ENCODE data around the gene TALDO1.
A peak's percentile ranks its signal among the peaks of the same experiment; 100 is the strongest.

The TALDO1 gene

DNA sequence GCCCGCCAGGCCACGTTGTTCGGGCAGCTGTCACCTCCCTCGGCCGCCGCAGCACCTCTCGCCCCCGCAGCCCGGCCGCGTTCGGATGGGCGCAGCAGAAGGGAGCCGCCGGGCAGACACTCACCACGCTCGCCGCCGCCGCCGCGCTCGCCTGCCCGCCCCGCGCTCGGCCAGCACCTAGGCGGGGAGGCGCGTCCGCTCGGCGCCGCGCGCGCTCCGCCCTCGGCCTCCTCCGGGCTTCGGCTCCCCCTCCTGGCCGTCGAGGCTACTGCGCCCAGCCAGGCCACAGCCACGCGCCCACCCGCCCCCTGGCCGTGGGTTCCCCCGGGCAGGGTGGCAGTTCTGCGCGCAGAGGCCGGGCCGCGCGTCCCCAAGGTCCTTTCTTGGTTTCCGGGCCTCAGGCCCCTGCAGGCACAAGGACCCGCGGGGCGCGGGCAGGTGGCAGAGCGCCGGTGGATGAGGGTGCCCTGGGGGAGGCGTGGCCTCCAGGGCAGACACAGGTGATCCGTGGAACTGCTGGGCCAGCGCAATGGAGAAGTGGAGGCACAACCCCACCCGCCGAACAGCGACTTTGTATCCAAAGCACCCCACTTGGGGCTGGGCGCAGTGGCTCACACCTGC, 50.9 kb downstream of the TALDO1 start, which contains the start of gene SLC25A22:
Gene SLC25A22, minus strand, starts transcription at position 189 of the 621 bp plus-strand sequence. CDS start 3,275 bp downstream, outside the sequence.
- DNase-seq (ENCODE audit: low read depth in 1 of 2, low spot score in 1 of 2) = peak; percentile 72 to 80

DNA sequence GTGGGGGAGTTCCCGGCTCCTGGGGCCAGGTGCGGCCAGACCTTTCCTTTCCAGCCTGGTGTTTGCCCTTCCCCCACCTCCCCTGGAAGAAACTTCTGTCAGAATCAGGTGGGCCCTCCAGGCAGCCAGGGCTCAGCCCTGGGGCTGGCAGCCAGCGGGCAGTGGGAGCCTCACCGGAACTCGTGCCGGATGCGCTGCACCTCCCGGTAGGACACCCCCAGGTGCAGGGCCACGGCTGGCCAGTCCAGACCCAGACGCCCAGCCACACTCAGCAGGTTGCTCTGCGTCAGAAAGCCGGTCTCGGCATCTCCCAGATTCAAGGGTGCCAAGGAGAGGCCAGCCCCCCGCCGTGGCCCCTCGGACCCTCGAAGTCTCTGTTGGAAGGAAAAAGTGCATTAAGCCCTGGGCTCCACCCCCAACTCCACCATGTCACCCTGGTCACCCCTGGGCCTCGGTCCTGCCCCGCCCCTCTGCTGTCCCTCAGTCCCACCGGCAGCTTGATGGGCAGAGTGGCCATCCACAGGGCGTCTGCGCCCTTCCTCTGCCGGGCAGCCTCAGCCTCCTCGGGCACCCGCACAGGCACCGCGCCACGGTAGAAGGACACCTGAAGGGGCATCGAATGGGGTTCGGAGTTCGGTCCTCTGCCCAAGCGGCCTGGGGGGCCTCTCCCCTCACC, 52.5 kb downstream of the TALDO1 start:
- DNase-seq (ENCODE audit: low read depth in 1 of 2, low spot score in 1 of 2) = no peak

DNA sequence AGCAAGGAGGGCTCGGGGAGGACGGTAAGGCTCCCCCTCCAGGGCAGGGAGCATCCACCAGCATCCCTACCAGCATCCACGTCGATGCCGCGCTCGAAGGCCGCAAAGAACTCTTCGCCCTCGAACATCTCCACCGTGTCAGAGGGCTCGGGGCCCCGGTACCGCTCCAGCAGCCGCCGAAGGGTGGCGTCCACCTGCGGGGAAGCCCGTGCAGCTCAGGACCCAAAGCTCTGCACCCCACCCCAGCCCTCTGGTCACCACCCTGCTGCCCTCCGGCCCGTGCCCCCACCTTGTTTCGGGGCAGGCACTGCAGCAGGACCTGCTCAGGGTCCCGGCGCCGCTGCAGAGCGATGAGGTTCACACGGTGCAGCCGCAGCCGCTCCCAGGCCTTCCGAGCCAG, 53.2 kb downstream of the TALDO1 start:
- DNase-seq (ENCODE audit: low read depth in 1 of 2, low spot score in 1 of 2) = no peak

DNA sequence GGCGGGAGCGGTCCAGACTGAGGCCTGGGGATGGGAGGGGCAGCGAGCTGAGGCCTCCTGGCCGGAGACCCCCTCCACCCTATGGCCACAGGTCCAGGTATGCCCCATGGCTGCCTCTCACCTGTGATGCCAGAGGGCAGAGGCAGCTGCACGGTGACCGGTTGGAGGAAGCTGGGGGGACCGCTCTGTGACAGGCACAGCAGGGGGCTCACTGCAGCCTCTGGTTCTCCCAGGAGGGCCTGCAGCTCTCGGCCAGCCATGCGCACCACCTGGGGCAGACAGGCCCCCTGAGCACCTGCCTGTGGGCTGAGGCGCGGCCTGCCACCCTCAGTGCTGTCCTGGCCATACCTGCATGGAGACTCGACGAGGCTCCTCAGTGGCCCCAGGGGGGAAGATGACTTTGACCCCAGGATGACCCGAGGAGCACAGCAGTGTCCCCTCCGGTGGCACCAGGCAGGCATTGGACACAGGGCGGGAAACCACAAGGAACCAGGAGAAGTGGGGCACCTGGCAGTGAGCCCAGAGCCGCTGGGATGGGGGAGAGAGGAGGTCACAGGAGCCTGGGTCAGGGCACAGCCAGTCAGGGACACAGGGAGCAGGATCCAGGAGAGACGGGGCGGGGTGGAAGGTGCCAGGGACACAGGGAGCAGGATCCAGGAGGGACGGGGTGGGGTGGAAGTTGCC, 54.0 kb downstream of the TALDO1 start:
- no peak for DNase-seq (ENCODE audit: low read depth in 1 of 2, low spot score in 1 of 2)

DNA sequence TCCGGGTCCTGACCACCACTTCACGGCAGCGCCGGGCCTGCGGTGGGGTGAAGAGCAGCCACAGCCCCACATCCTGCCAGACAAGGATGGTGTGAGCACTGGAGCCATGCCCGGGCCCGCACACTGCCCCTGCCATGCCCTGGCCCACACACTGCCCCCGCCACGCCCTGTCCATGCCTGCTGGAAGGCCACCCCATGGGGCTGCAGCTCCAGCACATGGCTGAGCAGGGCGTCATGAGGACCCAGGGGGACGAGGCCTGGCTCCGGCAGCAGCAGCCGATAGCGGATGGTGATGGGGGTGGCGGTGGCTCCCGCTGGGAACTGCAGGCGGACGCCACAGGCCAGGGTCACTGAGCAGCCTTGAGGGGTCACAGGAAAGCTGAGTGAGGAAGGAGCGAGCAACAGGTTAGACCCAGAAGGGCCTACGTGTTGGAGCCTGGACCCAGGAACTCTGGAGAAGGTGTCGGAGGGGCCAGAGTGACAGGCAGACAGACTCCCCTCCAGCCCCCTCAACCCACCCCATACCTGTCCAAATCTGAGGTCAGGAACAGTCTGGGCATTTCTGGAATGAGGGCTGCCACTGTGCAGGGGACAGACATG, 54.9 kb downstream of the TALDO1 start:
- no peak for DNase-seq (ENCODE audit: low read depth in 1 of 2, low spot score in 1 of 2)

DNA sequence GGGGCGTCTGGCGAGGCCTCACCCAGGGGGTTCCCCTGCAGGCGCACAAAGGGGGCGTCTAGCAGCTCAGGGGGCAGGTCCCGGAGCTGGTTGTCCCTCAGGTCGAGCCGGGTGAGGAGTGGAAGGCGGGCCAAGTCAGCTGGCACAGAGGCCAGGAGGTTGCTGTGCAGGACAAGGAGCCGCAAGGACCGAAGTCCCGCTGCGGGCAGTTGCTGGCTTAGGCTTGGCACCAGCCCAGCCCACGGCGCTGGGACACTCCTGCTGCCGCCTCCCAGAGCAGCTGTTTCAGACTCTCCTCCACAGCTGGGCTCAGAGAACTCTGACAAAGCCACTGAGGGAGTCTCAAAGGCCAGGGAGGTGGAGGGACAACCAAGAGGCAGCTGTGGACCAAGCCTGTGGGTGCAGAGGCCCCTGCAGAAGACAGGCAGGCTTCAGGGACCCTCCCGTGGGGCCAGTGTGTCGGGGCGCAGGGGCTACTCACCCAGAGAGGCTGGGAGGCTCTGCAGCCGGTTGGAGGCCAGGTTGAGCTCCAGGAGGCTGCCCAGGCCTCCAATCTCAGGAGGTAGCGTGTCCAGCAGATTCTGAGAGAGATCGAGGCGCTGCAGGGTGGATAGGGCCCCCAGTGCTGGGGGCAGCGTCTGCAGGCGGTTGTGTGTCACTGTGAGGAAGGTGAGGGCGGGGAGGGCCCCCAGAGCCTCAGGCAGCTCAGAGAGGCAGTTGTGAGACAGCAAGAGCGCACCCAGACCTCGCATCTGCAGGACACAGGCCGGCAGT, 55.6 kb downstream of the TALDO1 start:
- DNase-seq (ENCODE audit: low read depth in 1 of 2, low spot score in 1 of 2) = no peak

DNA sequence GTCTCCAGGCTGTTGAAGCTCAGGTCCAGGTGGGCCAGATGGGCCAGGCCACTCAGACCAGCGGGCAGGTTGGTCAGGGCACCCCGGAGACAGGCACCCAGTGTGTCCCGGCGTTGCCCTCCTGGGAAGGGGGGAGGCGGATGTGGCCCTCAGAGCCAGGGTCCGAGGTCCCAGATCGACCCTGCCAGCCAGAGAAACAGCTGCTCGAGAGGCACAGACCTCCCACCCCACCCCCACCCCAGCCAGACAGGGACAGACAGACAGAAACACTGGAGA, 56.1 kb downstream of the TALDO1 start:
- no peak for DNase-seq (ENCODE audit: low read depth in 1 of 2, low spot score in 1 of 2)

DNA sequence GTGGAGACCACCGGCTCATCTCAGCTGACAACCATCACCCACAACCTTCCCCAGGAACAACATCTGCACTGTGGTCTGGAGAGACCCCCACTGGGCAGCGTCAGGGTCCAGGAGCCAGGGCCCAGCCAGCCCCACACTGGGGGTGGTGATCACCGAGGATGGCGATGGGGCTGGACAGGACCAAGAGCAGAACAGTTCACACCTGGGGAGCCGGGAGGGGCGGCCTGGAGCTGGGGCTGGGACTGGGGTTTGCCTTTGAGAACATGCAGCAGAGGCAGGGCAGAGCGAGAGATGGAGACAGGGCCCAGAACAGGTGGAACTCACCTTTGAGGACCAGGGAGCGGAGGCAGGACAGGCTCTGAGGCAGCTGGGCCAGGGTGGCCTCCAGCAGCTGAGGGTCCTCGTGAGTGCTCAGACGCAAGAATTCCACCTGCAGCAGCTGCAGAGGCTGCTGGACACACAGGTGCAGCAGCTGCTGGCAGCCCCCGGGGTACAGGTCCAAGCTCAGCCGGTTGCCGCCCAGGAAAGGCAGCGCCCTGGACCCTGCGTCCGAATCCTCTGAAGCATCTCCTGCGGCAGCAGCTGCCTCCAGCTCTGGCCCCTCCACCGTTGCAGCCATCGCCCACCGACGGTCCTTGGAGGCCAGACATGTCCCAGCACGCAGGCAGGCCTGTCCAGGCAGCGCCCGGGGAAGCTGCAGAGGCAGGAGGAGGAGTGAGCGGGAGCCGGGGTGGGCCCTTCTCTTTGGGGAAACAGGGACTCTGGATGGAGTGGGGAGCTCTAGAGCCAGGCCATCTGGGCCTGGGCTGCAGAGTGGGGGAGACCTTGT, 56.7 kb downstream of the TALDO1 start:
- no peak for DNase-seq (ENCODE audit: low read depth in 1 of 2, low spot score in 1 of 2)

DNA sequence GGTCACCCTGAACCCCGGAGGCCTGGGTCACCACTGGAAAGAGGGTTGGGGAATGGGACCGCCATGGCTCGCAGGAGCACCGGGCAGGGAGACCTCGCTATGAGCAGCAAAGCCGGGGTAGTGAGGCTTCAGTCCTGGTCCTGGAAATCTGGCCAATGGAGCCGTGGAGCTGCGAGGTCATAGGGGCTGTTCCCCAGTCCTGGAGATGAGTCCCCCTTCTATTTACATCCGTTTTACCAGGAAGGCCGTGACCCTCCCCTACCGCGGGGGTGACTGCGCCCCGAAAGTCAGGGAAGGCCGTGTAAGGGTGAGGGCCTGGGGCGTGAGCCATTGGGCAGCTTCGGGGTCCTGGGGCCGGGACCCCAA, 57.3 kb downstream of the TALDO1 start:
- no peak for DNase-seq (ENCODE audit: low read depth in 1 of 2, low spot score in 1 of 2)

DNA sequence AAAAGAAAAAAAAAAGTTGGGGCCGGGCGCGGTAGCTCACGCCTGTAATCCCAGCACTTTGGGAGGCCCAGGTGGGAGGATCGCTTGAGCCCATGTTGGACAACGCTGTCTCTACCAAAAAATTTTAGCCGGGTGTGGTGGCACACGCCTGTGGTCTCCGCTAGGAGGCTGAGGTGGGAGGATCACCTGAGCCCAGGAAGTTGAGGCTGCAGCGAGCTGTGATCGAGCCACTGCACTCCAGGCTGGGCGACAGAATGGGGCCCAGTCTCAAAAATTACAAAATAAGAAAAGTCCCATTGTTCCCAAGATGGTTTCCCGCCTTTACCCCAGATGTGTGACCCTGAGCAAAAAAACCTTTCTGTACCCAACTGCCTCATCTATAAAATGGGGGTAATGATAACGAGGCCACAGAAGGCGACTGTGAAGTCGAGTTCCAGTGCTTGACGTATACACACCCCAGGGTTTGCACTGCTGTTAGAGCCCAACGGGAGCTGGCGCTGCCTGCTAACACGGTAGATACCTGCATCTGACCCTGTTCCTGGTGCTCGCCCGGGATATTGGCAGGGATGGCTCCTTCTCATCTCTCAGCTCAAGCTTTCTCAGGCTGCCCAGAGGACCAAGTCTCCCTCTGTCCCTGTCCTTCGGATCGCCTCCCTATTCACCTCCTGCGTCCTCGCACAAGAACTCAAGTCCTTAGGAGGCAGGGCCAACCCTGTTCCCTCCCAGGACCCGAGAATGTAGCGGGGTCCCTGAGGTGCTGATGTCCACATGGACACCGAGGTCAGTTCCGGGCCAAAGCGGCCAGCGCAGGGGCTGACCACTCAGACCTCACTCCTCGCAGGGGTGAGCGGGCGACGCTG, 61.4 kb downstream of the TALDO1 start:
- no peak for DNase-seq (ENCODE audit: low read depth in 1 of 2, low spot score in 1 of 2)

DNA sequence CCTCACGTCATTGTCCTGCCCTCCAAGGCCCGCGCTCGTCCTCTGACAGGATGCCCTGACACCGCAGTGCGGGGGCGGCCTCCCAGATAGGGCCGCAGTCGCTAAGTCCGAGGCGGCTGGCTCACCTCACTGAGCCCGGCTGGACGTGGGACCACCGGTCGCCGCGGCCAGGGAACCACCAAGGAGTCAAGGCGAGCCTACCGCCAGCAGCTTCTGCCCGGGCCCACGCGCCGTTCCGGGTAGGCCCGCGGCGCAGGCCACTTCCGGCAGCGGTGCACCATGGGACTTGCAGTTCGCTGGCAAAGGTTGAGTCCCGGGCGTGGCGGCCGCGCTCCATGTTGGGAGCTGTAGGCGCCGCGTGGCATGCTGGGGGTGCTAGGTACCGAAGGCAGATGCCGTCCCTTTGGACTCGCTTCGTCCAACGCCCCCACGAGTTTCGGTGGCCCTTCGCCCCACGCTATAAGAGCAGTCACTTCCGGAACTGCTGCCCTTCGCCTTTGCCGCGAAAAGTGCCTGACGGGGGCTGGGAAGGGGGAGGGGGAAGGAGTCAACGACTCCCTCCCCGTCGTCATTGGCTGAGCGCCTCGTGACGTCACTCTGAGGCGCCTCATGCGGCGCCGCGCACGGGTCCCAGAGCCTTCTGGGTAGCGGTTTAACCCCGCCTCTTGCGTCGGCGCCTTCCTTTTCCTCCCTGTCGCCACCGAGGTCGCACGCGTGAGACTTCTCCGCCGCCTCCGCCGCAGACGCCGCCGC, 62.2 kb downstream of the TALDO1 start, which contains the start of gene RPLP2:
Gene RPLP2, plus strand, starts transcription at position 681 of the 753 bp plus-strand sequence. CDS start 268 bp downstream, outside the sequence.
- peak; percentile 93 to 95 for DNase-seq (ENCODE audit: low read depth in 1 of 2, low spot score in 1 of 2)

DNA sequence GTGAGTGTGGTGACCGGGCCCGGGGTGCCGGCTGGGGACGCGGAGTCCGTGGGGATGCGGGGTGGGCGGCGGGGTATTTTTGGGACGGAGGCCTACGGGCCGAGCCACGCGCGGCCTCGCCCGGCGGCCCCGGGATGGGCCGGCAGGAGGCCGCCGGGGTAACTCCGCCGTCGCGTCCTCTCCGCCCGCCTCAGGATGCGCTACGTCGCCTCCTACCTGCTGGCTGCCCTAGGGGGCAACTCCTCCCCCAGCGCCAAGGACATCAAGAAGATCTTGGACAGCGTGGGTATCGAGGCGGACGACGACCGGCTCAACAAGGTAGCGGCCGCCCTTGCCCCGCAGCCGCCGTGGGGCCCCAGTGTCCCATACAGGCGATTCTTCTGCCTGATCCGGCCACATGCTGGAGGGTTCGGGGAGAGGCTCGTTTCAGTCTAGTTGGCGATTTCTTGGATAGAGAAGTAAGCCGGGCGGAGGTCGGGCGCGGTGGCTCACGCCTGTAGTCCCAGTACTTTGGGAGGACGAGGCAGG, 62.8 kb downstream of the TALDO1 start:
- no peak for DNase-seq (ENCODE audit: low read depth in 1 of 2, low spot score in 1 of 2)

DNA sequence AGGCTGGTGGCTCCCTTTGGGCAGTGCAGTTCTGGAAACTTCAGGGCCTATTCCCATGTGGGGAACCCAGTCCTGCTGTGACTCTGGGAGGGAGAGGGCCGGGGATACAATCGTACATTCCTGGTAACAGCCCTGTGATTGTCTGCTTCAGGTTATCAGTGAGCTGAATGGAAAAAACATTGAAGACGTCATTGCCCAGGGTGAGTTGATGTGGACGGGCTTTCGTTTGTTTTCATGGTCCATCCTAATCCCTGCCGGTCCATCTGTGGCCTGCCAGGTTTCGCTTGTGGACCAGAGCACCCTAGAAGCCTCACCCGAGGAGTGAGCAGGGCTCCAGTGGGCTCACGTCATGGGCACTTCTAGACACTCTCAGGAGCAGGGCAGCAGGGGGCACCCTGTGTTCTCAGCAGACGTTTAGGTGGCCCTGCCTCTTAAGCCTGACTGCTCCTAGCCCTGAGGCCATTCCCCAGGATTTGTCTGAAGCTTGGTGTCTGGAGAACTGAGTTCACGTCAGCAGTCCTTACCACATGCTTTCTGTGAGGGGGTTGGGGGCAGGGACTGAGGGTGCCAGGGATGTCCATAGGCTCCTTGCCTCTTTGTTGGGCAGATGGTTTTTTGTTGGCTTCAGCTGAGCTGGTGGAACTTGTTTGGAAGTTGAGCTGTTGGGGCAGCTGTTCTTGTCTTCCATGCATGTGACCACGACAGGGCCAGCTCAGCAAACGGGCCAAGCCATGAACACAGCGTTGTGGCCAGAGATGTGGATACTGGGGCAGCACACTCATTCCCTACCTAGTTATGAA, 64.4 kb downstream of the TALDO1 start:
- no peak for DNase-seq (ENCODE audit: low read depth in 1 of 2, low spot score in 1 of 2)

DNA sequence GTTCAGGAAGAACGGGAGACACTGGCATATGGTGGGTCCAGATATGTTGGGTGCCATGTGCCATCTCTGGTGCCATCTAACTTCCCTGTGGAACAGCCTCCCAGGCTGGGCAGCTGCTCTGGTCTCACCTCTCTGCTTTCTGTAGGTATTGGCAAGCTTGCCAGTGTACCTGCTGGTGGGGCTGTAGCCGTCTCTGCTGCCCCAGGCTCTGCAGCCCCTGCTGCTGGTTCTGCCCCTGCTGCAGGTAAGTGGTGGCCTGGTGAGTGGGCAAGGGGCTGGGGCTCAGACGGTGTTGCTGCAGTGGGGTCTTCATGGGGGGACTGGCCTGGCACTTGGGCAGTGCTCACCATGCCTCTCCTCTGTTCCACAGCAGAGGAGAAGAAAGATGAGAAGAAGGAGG, 65.1 kb downstream of the TALDO1 start:
- DNase-seq (ENCODE audit: low read depth in 1 of 2, low spot score in 1 of 2) = no peak

DNA sequence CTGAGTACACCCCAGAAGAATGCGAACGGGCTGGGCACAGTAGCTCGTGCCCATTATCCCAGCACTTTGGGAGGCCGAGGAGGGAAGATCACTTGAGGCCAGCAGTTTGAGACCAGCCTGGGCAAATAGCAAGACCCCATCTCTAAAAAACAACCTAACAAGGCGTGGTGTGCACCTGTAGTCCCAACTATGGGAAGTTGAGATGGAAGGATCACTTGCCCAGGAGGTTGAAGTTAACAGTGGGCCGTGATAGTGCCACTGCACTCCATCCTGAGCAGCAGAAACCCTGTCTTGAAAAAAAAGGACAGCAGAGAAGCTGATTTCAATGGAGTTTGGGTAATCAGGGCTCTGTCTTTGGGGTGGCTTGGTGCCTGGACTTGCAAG, 65.8 kb downstream of the TALDO1 start:
- no peak for DNase-seq (ENCODE audit: low read depth in 1 of 2, low spot score in 1 of 2)

DNA sequence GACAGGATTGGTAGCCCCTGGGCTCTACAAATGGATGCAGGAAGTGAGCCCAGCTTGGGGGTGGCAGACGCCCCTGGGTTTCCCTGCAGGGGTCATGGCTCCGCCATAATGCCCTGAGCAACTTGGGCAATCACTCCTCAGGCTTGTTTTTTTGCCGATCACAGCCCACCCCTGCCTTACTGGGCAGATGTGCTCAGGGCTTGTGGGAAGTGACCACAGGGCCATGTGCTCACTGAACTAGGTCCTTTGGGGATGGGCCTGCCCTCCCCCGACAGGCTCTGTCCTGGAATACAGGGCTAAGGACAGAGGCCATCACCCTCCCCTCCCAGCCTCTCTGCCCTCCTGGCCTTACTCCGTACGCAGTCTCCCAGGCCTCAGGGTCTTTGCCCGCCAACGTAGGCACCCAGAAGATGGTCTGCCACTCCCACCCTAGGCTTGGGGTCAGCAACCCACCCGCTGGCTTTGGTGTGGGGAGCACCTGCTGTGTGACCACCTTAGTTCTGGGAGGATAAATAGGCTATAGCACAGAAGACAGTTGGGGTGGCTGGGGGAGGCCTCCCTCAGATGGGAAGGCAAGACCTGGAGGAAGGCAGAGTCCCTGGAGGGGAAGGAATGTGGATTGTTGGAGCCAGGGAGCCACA, 66.3 kb downstream of the TALDO1 start:
- DNase-seq (ENCODE audit: low read depth in 1 of 2, low spot score in 1 of 2) = no peak
